ENCODE measurements around the gene PDGFB.

PDGFB gene

DNA sequence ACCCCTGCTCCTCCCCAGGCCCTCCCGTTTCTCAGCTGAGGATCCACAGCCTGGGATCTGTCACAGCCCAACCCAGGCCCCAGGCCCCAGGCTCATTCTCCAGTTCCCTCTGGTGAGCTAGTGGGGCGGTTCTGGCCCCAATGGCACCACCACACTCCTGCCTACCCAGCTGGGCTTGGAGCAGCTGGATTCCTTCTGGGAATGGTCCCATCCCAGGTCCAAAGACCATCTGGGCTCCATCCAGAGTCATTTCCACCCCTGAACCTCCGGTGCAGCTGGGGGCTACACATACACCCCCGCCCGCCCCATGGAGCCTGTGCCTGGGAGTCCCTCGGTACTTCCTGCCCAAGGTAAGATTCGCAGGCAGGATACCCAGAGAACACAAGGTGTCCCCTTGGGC is 35.5 kb upstream of the PDGFB start:
- TF ChIP-seq, protein P1, sequence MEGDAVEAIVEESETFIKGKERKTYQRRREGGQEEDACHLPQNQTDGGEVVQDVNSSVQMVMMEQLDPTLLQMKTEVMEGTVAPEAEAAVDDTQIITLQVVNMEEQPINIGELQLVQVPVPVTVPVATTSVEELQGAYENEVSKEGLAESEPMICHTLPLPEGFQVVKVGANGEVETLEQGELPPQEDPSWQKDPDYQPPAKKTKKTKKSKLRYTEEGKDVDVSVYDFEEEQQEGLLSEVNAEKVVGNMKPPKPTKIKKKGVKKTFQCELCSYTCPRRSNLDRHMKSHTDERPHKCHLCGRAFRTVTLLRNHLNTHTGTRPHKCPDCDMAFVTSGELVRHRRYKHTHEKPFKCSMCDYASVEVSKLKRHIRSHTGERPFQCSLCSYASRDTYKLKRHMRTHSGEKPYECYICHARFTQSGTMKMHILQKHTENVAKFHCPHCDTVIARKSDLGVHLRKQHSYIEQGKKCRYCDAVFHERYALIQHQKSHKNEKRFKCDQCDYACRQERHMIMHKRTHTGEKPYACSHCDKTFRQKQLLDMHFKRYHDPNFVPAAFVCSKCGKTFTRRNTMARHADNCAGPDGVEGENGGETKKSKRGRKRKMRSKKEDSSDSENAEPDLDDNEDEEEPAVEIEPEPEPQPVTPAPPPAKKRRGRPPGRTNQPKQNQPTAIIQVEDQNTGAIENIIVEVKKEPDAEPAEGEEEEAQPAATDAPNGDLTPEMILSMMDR (IDR thresholded peaks at IDR 0.05): no peak
- H3K4me1 ChIP-seq (ENCODE audit: control insufficient read depth in 1 of 2, insufficient read depth in 1 of 2, low read depth in 1 of 2, low read length in 1 of 2): no peaks in the 10 kb centered on the region
- peaks cover 85% of the 10 kb centered on the region for H3K27me3 ChIP-seq
- H3K27ac ChIP-seq: no peak overlapping the region
- peaks cover 5% of the 10 kb centered on the region for H3K9me3 ChIP-seq
- no peaks in the 10 kb centered on the region for H3K36me3 ChIP-seq
- no peak overlapping the region for H3K4me3 ChIP-seq (ENCODE audit: low read depth in 1 of 2, low read length in 1 of 2)

DNA sequence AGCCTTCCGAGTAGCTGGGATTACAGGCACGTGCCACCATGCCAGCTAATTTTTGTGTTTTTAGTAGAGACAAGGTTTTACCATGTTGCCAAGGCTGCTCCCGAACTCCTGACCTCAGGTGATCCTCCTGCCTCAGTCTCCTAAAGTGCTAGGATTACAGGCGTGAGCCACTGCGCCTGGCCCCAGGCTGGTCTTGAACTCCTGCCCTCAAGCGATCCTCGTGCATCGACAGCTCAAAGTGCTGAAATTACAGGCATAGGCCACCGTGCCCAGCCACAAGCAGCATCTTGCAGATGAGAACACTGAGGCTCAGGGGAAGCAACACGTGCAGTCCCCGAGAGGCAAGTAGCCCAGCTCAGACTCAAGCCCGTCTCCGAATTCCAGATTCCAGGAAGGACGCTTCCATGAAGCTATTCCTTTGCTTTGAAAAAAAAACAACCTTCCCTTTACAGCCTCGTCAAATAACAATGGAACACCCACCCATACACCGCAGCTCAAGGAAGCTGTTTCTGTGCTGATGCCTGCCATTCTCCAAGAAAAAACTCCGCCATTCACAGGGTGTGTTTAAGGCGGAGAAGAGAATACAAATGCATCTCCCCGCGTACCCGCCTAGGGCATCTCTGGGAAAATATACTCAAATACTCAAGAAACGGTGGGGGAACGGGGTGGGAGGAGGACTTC is 34.5 kb upstream of the PDGFB start:
- Histone ChIP-seq H3K27me3 (peaks cover 90% of the 10 kb centered on the region), H3K27ac (no peak overlapping the region), H3K36me3 (no peaks in the 10 kb centered on the region), H3K4me1 (ENCODE audit: control insufficient read depth in 1 of 2, insufficient read depth in 1 of 2, low read depth in 1 of 2, low read length in 1 of 2) (no peaks in the 10 kb centered on the region), H3K4me3 (ENCODE audit: low read depth in 1 of 2, low read length in 1 of 2) (no peak overlapping the region), H3K9me3 (no peaks in the 10 kb centered on the region)
- TF ChIP-seq, protein P1 (IDR thresholded peaks at IDR 0.05): no peak

DNA sequence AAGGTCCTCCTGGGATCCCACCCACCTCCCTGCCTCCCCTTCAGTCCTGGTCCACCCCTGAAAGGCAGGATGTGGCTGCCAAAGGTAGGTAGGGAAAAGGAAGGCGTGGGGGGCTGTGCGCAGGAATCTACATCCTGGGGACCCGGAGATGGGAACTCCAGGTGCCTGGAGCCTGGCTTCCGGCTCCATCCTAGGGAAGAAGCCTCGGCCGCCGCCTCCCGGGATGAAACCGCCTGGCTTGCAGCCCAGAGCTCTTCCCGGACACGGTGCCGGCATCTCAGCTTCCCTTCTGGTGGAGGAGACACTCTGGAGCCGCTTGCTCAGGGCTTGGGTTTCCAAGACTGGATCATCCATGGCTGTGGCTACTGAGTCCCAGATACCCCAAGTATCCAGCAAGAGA is 33.3 kb upstream of the PDGFB start:
- no peaks in the 10 kb centered on the region for H3K4me1 ChIP-seq (ENCODE audit: control insufficient read depth in 1 of 2, insufficient read depth in 1 of 2, low read depth in 1 of 2, low read length in 1 of 2)
- H3K27ac ChIP-seq: no peak overlapping the region

DNA sequence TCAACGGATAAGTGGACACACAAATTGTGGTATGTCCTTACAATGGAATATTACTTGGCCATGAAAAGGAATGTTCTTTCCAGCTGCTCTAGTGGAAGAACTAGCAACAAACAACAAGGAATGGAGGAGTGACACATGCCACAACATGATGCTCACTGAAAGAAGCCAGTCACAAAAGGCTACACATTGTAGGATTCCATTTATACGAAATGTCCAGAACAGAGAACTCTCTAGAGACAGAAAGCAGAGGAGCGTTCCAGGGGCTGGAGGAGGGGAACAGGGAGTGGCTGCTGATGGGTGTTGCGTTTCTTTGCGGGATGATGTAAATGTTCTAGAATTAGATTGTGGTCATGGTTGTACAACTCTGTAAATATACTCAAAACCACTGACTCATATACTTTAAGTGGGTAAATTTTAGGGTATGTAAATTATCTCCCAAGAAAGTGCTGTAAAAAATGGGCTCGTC is 32.4 kb upstream of the PDGFB start:
- no peak overlapping the region for H3K4me3 ChIP-seq (ENCODE audit: low read depth in 1 of 2, low read length in 1 of 2)
- TF ChIP-seq, protein P1 (IDR thresholded peaks at IDR 0.05): no peak
- H3K4me1 ChIP-seq (ENCODE audit: control insufficient read depth in 1 of 2, insufficient read depth in 1 of 2, low read depth in 1 of 2, low read length in 1 of 2): no peaks in the 10 kb centered on the region
- no peak overlapping the region for H3K27ac ChIP-seq
- peaks cover 76% of the 10 kb centered on the region for H3K27me3 ChIP-seq
- H3K36me3 ChIP-seq: no peaks in the 10 kb centered on the region
- H3K9me3 ChIP-seq: no peaks in the 10 kb centered on the region

More for the DNA sequence above, 33.3 kb upstream of the PDGFB start:
- no peak overlapping the region for H3K4me3 ChIP-seq (ENCODE audit: low read depth in 1 of 2, low read length in 1 of 2)
- H3K36me3 ChIP-seq: no peaks in the 10 kb centered on the region
- peaks cover 85% of the 10 kb centered on the region for H3K27me3 ChIP-seq
- TF ChIP-seq, protein P1 (IDR thresholded peaks at IDR 0.05): no peak
- H3K9me3 ChIP-seq: no peaks in the 10 kb centered on the region

DNA sequence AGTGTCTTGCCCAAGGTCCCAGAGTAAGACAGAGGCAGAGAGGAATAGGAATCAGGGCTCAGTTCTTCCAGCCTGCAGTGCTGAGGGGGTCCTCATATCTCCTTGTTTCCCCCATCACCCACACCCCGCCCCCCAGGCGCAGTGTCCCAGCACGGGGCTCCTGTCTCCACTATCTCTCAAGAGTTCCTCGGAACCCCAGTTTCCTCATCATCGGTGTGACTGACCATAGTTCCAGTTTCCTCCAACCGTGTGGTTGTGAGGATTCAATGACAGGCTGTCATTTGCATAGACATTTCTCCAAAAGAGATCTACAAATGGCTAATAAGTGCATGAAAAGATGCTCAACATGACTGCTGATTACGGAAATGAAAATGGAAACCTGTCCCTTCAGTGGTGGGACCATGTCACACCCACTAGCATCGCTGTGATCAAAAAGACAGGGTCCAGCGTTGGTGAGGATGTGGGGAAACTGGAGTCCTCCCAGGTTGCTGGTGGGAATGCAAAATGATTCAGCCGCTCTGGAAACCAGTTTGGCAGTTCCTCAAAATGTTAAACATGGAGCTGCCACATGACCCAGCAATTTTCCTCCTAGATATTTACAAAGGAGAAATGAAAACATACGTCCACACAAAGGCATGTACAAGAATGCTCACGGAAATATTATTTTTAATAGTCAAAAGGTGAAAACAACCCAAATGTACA is 31.8 kb upstream of the PDGFB start:
- H3K4me1 ChIP-seq (ENCODE audit: control insufficient read depth in 1 of 2, insufficient read depth in 1 of 2, low read depth in 1 of 2, low read length in 1 of 2): no peaks in the 10 kb centered on the region
- H3K27me3 ChIP-seq: peaks cover 71% of the 10 kb centered on the region
- no peak overlapping the region for H3K27ac ChIP-seq
- no peaks in the 10 kb centered on the region for H3K9me3 ChIP-seq
- H3K36me3 ChIP-seq: no peaks in the 10 kb centered on the region
- TF ChIP-seq, protein P1 (IDR thresholded peaks at IDR 0.05): no peak
- no peak overlapping the region for H3K4me3 ChIP-seq (ENCODE audit: low read depth in 1 of 2, low read length in 1 of 2)

All from neutrophil (primary cell).